Measurements from ENCODE around the gene SERINC5. TPM values are rescaled to one million over a fixed set of nuclear protein-coding genes. Genes with fewer than 3 reads are reported as not detected.

The SERINC5 gene
- total RNA-seq, 2 experiments from 2014 or later, result 115 to 123 TPM

- Mint-ChIP-seq H3K9me3 (no peaks in the 10 kb centered on the region), H3K27me3 (no peaks in the 10 kb centered on the region), H3K4me3 (peak overlapping the region; percentile 84), H3K36me3 (ENCODE audit: low read depth) (peaks cover 84% of the 10 kb centered on the region), H3K4me1 (ENCODE audit: low read depth) (peaks cover 84% of the 10 kb centered on the region), H3K27ac (peak overlapping the region; percentile 95)
- no peaks in the 10 kb centered on the region for H3K9me3 ChIP-seq (ENCODE audit: control insufficient read depth in 1 of 2, insufficient read depth in 1 of 2, low read length in 2 of 2)
- TF ChIP-seq CTCF (IDR thresholded peaks at IDR 0.05), result no peak
- intact Hi-C loops (cut with DNase I, micrococcal nuclease), result loop anchor here in 1 of 2 experiments (5.0 kb wide), 1 partner anchor 116 kb away; the partner anchor contains the start of gene SERINC5
- H3K4me1 ChIP-seq (ENCODE audit: insufficient read depth, low read length), result peaks cover 60% of the 10 kb centered on the region
- H3K4me3 ChIP-seq (ENCODE audit: low read length), result no peak overlapping the region
- ATAC-seq (ENCODE audit: poor library complexity) (no peak), DNase-seq (peak in 2 of 14 experiments; percentile 40 to 42)
- CTCF ChIA-PET, result no interaction called here
- no peaks in the 10 kb centered on the region for H3K27me3 ChIP-seq (ENCODE audit: control insufficient read depth in 1 of 2, insufficient read depth in 2 of 2, low read length in 2 of 2)
- POLR2A ChIA-PET, result interaction anchor here (0.6 to 4.4 kb wide), 12 partner anchors 11 to 114 kb away, joined by 3 to 46 read pairs (median 4); partner anchors contain the start of gene SERINC5
- H3K36me3 ChIP-seq (ENCODE audit: insufficient read depth, low read length), result peaks cover 44% of the 10 kb centered on the region
- peak overlapping the region; percentile 42 to 51 for H3K27ac ChIP-seq (ENCODE audit: low read depth in 1 of 2, low read length in 2 of 2)
Observed at GRCh38 chr5:80141147-80141671, 114.6 kb downstream of the SERINC5 start.

- peak; percentile 24 for ATAC-seq (ENCODE audit: poor library complexity)
- Histone ChIP-seq H3K36me3 (ENCODE audit: insufficient read depth, low read length) (peaks cover 37% of the 10 kb centered on the region), H3K9me3 (ENCODE audit: control insufficient read depth in 1 of 2, insufficient read depth in 1 of 2, low read length in 2 of 2) (no peaks in the 10 kb centered on the region), H3K4me3 (ENCODE audit: low read length) (no peak overlapping the region), H3K27me3 (ENCODE audit: control insufficient read depth in 1 of 2, insufficient read depth in 2 of 2, low read length in 2 of 2) (no peaks in the 10 kb centered on the region), H3K4me1 (ENCODE audit: insufficient read depth, low read length) (peaks cover 67% of the 10 kb centered on the region), H3K27ac (ENCODE audit: low read depth in 1 of 2, low read length in 2 of 2) (peak overlapping the region; percentile 42 to 51)
- intact Hi-C loops (cut with DNase I, micrococcal nuclease), result loop anchor here in 1 of 2 experiments (5.0 kb wide), 1 partner anchor 117 kb away; the partner anchor contains the start of gene SERINC5
- DNase-seq, result peak in 3 of 14 experiments; percentile 25 to 34 (median 32)
- ChIA-PET POLR2A (interaction anchor here (0.8 to 4.4 kb wide), 9 partner anchors 12 to 167 kb away, joined by 3 to 46 read pairs (median 7); partner anchors contain the start of gene SERINC5), CTCF (interaction anchor here (0.8 kb wide), 1 partner anchor 8 kb away, joined by 5 read pairs; no protein-coding TSS in a partner anchor)
- Mint-ChIP-seq H3K4me1 (ENCODE audit: low read depth) (peaks cover 91% of the 10 kb centered on the region), H3K36me3 (ENCODE audit: low read depth) (peaks cover 79% of the 10 kb centered on the region), H3K4me3 (peak overlapping the region; percentile 75), H3K27me3 (no peaks in the 10 kb centered on the region), H3K27ac (peak overlapping the region; percentile 95), H3K9me3 (no peaks in the 10 kb centered on the region)
- TF ChIP-seq CTCF (IDR thresholded peaks at IDR 0.05), result no peak
Observed at GRCh38 chr5:80140496-80140895, 115.4 kb downstream of the SERINC5 start.

- Mint-ChIP-seq H3K9me3 (no peaks in the 10 kb centered on the region), H3K36me3 (ENCODE audit: low read depth) (peaks cover 69% of the 10 kb centered on the region), H3K27me3 (no peaks in the 10 kb centered on the region), H3K4me1 (ENCODE audit: low read depth) (peaks cover 97% of the 10 kb centered on the region), H3K27ac (peak overlapping the region; percentile 95), H3K4me3 (peak overlapping the region; percentile 74)
- no peak for TF ChIP-seq CTCF (IDR thresholded peaks at IDR 0.05)
- Histone ChIP-seq H3K27me3 (ENCODE audit: control insufficient read depth in 1 of 2, insufficient read depth in 2 of 2, low read length in 2 of 2) (no peaks in the 10 kb centered on the region), H3K9me3 (ENCODE audit: control insufficient read depth in 1 of 2, insufficient read depth in 1 of 2, low read length in 2 of 2) (no peaks in the 10 kb centered on the region), H3K4me1 (ENCODE audit: insufficient read depth, low read length) (peaks cover 77% of the 10 kb centered on the region), H3K36me3 (ENCODE audit: insufficient read depth, low read length) (peaks cover 28% of the 10 kb centered on the region), H3K4me3 (ENCODE audit: low read length) (no peak overlapping the region), H3K27ac (ENCODE audit: low read depth in 1 of 2, low read length in 2 of 2) (peak overlapping the region; percentile 17 to 51)
- ATAC-seq (ENCODE audit: poor library complexity), result no peak
- ChIA-PET POLR2A (interaction anchor here (0.5 to 4.4 kb wide), 17 partner anchors 9 to 1399 kb away, joined by 3 to 46 read pairs (median 4); partner anchors contain the start of gene SERINC5), CTCF (interaction anchor here (0.6 to 1.3 kb wide), 4 partner anchors 9 to 118 kb away, joined by 3 to 5 read pairs (median 4); no protein-coding TSS in a partner anchor)
- peak in 1 of 14 experiments; percentile 34 for DNase-seq
- intact Hi-C loops (cut with DNase I, micrococcal nuclease), result loop anchor here (5.0 kb wide), 3 partner anchors 38 to 133 kb away; no protein-coding TSS in a partner anchor
Observed at GRCh38 chr5:80139466-80139972, 116.3 kb downstream of the SERINC5 start.

Measured in CD4-positive, alpha-beta T cell (primary cell).